SK-N-SH treated with all-trans-retinoic acid at 6 μM for 48 hours (cell line): Measurements from ENCODE around the gene RASSF5.

ENCODE experiments used
- BACH2 ChIP-seq: fragments of 250-450 bp; sonication (Bioruptor Pico); IDR thresholded peaks from 2 replicates; pipeline ENCODE4 v1.9.0; 2021; ENCODE audit warnings: mild to moderate bottlenecking, borderline replicate concordance
- CREB5 ChIP-seq: fragments of 250-450 bp; sonication (Bioruptor Pico); IDR thresholded peaks from 2 replicates; pipeline ENCODE4 v1.5.1; 2020; ENCODE audit warnings: low read depth, mild to moderate bottlenecking, moderate library complexity
- TSHZ2 ChIP-seq: fragments of 250-450 bp; sonication (Bioruptor Pico); IDR thresholded peaks from 2 replicates; pipeline ENCODE4 v1.5.0; 2020; ENCODE audit warnings: mild to moderate bottlenecking, moderate library complexity
- ZNF565 ChIP-seq: fragments of 450-650 bp; formaldehyde crosslinking; conservative IDR thresholded peaks from 2 replicates; pipeline ENCODE4 v1.5.0; 2020; ENCODE audit warnings: low read depth, mild to moderate bottlenecking, moderate library complexity
- ZNF70 ChIP-seq: fragments of 450-650 bp; formaldehyde crosslinking; IDR thresholded peaks from 2 replicates; pipeline ENCODE4 v1.5.0; 2020; ENCODE audit warnings: mild to moderate bottlenecking, moderate library complexity
- ZNF8 ChIP-seq: fragments of 450-650 bp; formaldehyde crosslinking; IDR thresholded peaks from 2 replicates; pipeline ENCODE4 v1.5.0; 2020; ENCODE audit warnings: mild to moderate bottlenecking, moderate library complexity
- TF ChIP-seq, protein P1 (sequence below): fragments of 250-450 bp; sonication (Bioruptor Pico); IDR thresholded peaks from 2 replicates; pipeline ENCODE4 v1.8.0; 2020; ENCODE audit warnings: mild to moderate bottlenecking, moderate library complexity, borderline replicate concordance
- TF ChIP-seq, protein P2 (sequence below): fragments of 250-450 bp; sonication (Bioruptor Pico); IDR thresholded peaks from 2 replicates; pipeline ENCODE4 v1.5.1; 2021; ENCODE audit warnings: mild to moderate bottlenecking, moderate library complexity

GRCh38 chr1:206544562-206545257 lies 37.4 kb downstream of the RASSF5 start:
- TF ChIP-seq ZNF70 (CRISPR knock-in tag), result no peak
- no peak for TF ChIP-seq ZNF565 (CRISPR knock-in tag)
- TF ChIP-seq, protein P1, sequence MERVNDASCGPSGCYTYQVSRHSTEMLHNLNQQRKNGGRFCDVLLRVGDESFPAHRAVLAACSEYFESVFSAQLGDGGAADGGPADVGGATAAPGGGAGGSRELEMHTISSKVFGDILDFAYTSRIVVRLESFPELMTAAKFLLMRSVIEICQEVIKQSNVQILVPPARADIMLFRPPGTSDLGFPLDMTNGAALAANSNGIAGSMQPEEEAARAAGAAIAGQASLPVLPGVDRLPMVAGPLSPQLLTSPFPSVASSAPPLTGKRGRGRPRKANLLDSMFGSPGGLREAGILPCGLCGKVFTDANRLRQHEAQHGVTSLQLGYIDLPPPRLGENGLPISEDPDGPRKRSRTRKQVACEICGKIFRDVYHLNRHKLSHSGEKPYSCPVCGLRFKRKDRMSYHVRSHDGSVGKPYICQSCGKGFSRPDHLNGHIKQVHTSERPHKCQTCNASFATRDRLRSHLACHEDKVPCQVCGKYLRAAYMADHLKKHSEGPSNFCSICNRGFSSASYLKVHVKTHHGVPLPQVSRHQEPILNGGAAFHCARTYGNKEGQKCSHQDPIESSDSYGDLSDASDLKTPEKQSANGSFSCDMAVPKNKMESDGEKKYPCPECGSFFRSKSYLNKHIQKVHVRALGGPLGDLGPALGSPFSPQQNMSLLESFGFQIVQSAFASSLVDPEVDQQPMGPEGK (CRISPR knock-in tag), result no peak
- no peak for TF ChIP-seq ZNF8 (CRISPR knock-in tag)
- no peak for TF ChIP-seq CREB5 (CRISPR knock-in tag)
- TF ChIP-seq, protein P2, sequence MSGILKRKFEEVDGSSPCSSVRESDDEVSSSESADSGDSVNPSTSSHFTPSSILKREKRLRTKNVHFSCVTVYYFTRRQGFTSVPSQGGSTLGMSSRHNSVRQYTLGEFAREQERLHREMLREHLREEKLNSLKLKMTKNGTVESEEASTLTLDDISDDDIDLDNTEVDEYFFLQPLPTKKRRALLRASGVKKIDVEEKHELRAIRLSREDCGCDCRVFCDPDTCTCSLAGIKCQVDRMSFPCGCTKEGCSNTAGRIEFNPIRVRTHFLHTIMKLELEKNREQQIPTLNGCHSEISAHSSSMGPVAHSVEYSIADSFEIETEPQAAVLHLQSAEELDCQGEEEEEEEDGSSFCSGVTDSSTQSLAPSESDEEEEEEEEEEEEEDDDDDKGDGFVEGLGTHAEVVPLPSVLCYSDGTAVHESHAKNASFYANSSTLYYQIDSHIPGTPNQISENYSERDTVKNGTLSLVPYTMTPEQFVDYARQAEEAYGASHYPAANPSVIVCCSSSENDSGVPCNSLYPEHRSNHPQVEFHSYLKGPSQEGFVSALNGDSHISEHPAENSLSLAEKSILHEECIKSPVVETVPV (CRISPR knock-in tag), result no peak
- no peak for TF ChIP-seq TSHZ2 (CRISPR knock-in tag)
- TF ChIP-seq BACH2 (CRISPR knock-in tag), result no peak
